Common myeloid progenitor, CD34-positive (primary cell): ENCODE results near the gene MFSD11.
"Not testable (repeated sequence)": the region's sequence is repeated elsewhere in the genome, so short reads cannot be mapped to it uniquely, and the experiment has no call there.

ENCODE experiments used
- CTCF ChIA-PET: fragments of 350-600 bp; sonication (Branson Sonifier 250); formaldehyde crosslinking; loops from one replicate; lab custom pipeline; 2021; ENCODE audit warnings: antibody characterized with exemption; lab: Charles Lee
- POLR2A ChIA-PET: fragments of 350-600 bp; sonication (Branson Sonifier 250); formaldehyde crosslinking; loops from one replicate; lab custom pipeline; 2021; ENCODE audit warnings: antibody characterized with exemption; lab: Charles Lee
- DNase-seq, 3 donors: peaks; one replicate each; pipeline versions ENCODE4 v3.0.0 to v3.0.0-alpha.2; 2013
- H3K27ac ChIP-seq, 2 experiments: 1 replicate in 1 of 2; 2 replicates in 1 of 2; pipeline ENCODE4 v1.7.0; 2013; ENCODE audit warnings: inconsistent platforms in 2 of 2, low read length in 2 of 2, mild to moderate bottlenecking in 2 of 2, low read depth in 1 of 2, moderate library complexity in 1 of 2; ENCODE audit not compliant: severe bottlenecking in 2 of 2, insufficient read depth in 1 of 2, poor library complexity in 1 of 2
- H3K27me3 ChIP-seq, 5 experiments: replicated peaks in 2 of 5; 1 replicate in 3 of 5; 2 replicates in 2 of 5; pipeline versions ENCODE4 v1.6.1 to v1.7.0; 2013; ENCODE audit warnings: low read length in 4 of 5, mild to moderate bottlenecking in 2 of 5, moderate library complexity in 2 of 5, inconsistent platforms in 1 of 5; ENCODE audit not compliant: insufficient read depth in 5 of 5, control insufficient read depth in 4 of 5
- H3K36me3 ChIP-seq, 4 experiments: 1 replicate in 2 of 4; 2 replicates in 2 of 4; pipeline versions ENCODE4 v1.6.1 to v1.7.0; 2013; ENCODE audit warnings: low read length in 3 of 4, control low read depth in 1 of 4, mild to moderate bottlenecking in 1 of 4; ENCODE audit not compliant: control insufficient read depth in 4 of 4, insufficient read depth in 4 of 4
- H3K4me1 ChIP-seq, 4 experiments: 1 replicate in 3 of 4; 2 replicates in 1 of 4; pipeline versions ENCODE4 v1.6.1 to v1.7.1; 2013; ENCODE audit warnings: low read length in 3 of 4, mild to moderate bottlenecking in 3 of 4, control low read depth in 1 of 4, inconsistent platforms in 1 of 4, moderate library complexity in 1 of 4; ENCODE audit not compliant: control insufficient read depth in 4 of 4, insufficient read depth in 4 of 4; ENCODE audit errors: control extremely low read depth in 1 of 4
- H3K4me3 ChIP-seq, 7 experiments: 1 replicate in 4 of 7; 2 replicates in 3 of 7; pipeline versions ENCODE4 v1.5.1 to v1.7.0; 2013; ENCODE audit warnings: mild to moderate bottlenecking in 7 of 7, low read length in 6 of 7, moderate library complexity in 6 of 7, inconsistent platforms in 2 of 7, low read depth in 2 of 7, control low read depth in 1 of 7; ENCODE audit not compliant: insufficient read depth in 4 of 7, control insufficient read depth in 1 of 7; ENCODE audit errors: extremely low read depth in 1 of 7
- H3K9me3 ChIP-seq, 5 experiments: 1 replicate in 4 of 5; 2 replicates in 1 of 5; pipeline versions ENCODE4 v1.6.1 to v1.7.1; 2013; ENCODE audit warnings: low read length in 4 of 5, mild to moderate bottlenecking in 2 of 5, inconsistent platforms in 1 of 5, low read depth in 1 of 5, moderate library complexity in 1 of 5; ENCODE audit not compliant: control insufficient read depth in 4 of 5, insufficient read depth in 2 of 5; ENCODE audit errors: control extremely low read depth in 1 of 5
- WGBS: methylation state at CpG from one replicate; pipeline ENCODE4 v1.1.5; 2013; ENCODE audit not compliant: insufficient coverage; 5-methylcytosine and 5-hydroxymethylcytosine counted together

MFSD11 gene

DNA sequence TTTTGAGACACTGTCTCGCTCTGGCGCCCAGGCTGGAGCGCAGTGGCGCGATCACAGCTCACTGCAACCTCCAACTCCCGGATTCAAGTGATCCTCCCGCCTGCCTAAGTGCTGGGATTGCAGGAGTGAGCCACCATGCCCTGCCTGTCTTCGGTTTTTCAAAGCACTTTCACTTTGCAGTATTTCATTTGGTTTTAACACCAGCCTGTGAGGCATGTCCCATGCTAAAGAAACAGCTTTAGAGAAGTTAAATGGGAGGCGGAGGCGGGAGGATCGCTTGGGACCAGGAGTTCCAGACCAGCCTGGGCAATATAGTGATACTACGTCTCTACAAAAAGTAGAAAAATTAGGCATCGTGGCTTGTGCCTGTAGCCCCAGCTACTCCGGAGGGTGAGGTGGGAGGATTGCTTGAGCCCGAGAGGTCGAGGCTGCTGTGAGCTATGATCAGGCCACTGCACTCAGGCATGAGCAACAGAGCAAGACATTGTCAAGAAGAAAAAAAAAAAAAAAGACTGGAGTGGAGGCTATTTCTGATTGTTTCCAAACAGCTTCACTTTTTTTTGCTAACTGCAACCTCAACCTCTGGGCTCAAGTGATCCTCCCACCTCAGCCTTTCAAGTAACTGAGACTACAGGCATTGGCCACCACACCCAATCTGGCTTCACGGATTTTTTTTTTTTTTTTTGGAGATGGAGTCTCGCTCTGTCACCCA lies 10.0 kb upstream of the MFSD11 start:
- Histone ChIP-seq H3K27ac (peak overlapping the region; percentile 90 to 97), H3K27me3 (no peaks in the 10 kb centered on the region), H3K4me1 (peaks cover 9 to 40% (median 32%) of the 10 kb centered on the region in 4 experiments), H3K9me3 (no peaks in the 10 kb centered on the region), H3K4me3 (peak overlapping the region in 6 of 7 experiments; percentile 78 to 92 (median 83)), H3K36me3 (peaks cover 8 to 41% (median 30%) of the 10 kb centered on the region in 4 experiments)
- 76% methylated on average over 16 of the region's 18 CpGs for WGBS
- ChIA-PET POLR2A (interaction anchor here (0.6 to 3.5 kb wide), 3 partner anchors 9 to 114 kb away, joined by 4 to 33 read pairs (median 4); partner anchors contain the start of genes MFSD11 and SRSF2), CTCF (interaction anchor here (1.2 to 2.8 kb wide), 4 partner anchors 10 to 17 kb away, joined by 3 to 14 read pairs (median 4); partner anchors contain the start of genes MFSD11, MXRA7 and SRSF2)
- DNase-seq = peak in 1 of 3 donors; percentile 30

DNA sequence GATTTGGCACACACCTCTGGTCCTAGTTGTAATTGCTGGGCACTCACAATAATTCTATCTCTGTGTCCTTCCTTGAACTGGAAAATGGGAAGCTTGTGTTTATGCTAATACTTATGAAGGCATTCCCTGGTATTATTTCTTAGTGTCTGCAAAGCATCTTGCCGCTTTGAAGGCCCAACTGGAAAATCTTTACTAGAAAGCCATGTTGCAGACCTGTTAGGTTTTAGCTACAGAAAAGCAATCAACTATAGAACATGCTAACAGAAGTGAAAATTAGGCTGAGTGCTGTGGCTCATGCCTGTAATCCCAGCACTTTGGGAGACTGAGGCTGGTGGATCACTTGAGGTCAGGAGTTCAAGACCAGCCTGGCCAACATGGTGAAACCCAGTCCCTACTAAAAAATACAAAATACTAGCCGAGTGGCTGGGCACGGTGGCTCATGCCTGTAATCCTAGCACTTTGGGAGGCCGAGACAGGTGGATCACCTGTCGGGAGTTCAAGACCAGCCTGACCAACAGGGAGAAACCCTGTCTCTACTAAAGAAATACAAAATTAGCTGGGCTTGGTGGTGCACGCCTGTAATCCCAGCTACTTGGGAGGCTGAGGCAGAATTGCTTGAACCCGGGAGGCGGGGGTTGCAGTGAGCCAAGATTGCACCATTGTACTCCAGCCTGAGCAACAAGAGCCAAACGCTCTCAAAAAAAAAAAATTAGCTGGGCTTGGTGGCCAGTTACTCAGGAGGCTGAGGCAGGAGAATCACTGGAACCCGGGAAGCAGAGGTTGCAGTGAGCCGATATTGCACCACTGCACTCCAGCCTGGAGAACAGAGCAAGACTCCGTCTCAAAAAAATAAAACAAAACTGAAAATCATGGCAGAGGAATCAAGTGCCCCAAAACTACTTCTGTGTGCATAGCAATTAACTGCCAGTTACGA lies 5.9 kb upstream of the MFSD11 start:
- not testable (repeated sequence) for H3K4me3 ChIP-seq, H3K9me3 ChIP-seq, DNase-seq, H3K27me3 ChIP-seq
- Histone ChIP-seq H3K27ac (peak overlapping the region in 1 of 2 experiments; percentile 1), H3K4me1 (peaks cover 31 to 58% (median 40%) of the 10 kb centered on the region in 4 experiments), H3K36me3 (peaks cover 9 to 60% (median 48%) of the 10 kb centered on the region in 4 experiments)
- CTCF ChIA-PET = interaction anchor here (0.6 to 1.2 kb wide), 2 partner anchors 15 to 67 kb away, joined by 3 to 4 read pairs; no protein-coding TSS in a partner anchor
- WGBS = 97% methylated on average over 11 of the region's 13 CpGs
- POLR2A ChIA-PET = interaction anchor here (0.6 kb wide), 1 partner anchor 353 kb away, joined by 3 read pairs; no protein-coding TSS in a partner anchor

DNA sequence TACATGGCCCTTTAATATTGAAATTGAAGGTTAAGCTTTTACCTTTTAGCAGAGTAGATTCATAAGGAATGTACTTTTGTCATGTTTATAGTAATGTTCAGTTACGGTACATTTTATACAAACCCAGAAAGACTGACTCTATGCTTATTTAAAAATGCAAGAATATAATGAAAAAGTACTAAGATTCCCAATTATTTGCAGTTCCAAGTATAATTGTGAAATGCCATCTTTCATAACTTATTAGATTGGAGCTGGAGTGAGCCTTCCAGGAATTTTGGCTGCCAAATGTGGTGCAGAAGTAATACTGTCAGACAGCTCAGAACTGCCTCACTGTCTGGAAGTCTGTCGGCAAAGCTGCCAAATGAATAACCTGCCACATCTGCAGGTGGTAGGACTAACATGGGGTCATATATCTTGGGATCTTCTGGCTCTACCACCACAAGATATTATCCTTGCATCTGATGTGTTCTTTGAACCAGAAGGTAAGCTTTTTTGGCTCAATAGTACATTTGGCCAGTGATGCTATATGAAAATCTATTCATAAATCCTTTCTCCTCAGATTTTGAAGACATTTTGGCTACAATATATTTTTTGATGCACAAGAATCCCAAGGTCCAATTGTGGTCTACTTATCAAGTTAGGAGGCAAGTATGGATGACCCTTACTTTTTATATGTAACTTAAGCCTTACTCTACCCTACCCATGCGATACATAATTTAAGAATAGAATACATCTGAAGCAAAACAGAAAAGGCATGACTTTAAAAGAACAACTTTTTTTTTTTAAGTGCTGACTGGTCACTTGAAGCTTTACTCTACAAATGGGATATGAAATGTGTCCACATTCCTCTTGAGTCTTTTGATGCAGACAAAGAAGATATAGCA lies 4.9 kb upstream of the MFSD11 start:
- 100% methylated on average over 1 of the region's 3 CpGs for WGBS
- no peak overlapping the region for H3K27ac ChIP-seq
- H3K9me3 ChIP-seq = no peaks in the 10 kb centered on the region
- peak overlapping the region in 2 of 7 experiments; percentile 35 to 99 for H3K4me3 ChIP-seq
- POLR2A ChIA-PET = no interaction called here
- H3K27me3 ChIP-seq = no peaks in the 10 kb centered on the region
- H3K36me3 ChIP-seq = peaks cover 9 to 60% (median 48%) of the 10 kb centered on the region in 4 experiments
- peaks cover 25 to 49% (median 32%) of the 10 kb centered on the region in 4 experiments for H3K4me1 ChIP-seq
- DNase-seq = no peak
- CTCF ChIA-PET = interaction anchor here (0.6 kb wide), 1 partner anchor 66 kb away, joined by 3 read pairs; no protein-coding TSS in a partner anchor

DNA sequence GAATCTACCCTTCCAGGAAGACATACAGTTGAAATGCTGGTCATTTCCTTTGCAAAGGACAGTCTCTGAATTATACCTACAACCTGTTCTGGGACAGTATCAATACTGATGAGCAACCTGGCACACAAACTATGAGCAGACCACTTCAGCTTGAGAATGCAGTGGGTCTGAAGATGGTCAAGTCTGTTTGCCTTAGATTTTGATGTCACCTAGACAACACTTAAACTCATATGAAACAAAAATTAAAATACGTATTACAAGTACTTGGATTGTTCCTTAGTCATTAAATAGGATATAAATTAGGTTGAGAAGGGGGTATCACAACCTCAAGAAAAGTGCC lies 4.3 kb upstream of the MFSD11 start:
- Histone ChIP-seq H3K27ac (no peak overlapping the region), H3K4me3 (peak overlapping the region in 2 of 7 experiments; percentile 35 to 99), H3K27me3 (no peaks in the 10 kb centered on the region), H3K4me1 (peaks cover 29 to 51% (median 33%) of the 10 kb centered on the region in 4 experiments), H3K9me3 (no peaks in the 10 kb centered on the region), H3K36me3 (peaks cover 9 to 60% (median 48%) of the 10 kb centered on the region in 4 experiments)
- CTCF ChIA-PET = no interaction called here
- DNase-seq = no peak
- no CpG with 5 or more reads among the region's 1 CpG for WGBS
- POLR2A ChIA-PET = no interaction called here

DNA sequence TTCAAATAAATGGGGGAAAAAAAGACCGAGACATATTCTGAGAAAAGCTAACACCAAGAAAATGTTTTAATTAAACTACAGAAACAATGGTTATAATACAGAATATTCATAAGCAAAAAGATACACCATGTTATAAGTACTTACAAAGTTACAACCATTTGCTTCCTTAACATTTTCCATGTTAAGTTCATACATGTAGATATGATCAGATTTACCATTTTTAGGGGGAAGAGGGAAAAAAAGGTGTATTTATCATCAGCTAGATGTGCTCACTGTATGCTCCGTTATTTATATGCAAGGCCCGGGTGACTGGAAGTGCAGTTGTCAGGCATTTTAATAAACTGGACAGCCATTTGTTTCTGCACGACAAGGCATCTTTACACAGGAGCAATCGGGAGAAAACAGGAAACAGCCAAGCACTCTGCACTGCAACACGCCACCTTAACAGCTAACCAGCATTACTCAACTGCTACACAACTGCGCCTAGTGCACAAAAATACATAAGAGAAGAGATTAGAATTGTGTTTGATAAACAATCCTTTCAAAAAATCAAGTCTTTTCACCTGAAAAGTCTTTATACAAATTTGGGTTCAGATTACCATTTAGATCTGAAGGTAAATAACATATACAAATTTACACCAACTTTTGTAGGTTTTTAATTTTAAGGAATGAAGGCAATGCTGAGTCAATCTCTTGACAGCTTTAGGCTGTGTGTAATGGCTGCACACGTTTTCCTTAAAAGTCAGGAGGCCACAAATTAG lies 3.7 kb upstream of the MFSD11 start:
- H3K4me3 ChIP-seq = peak overlapping the region; percentile 17 to 100 (median 99)
- WGBS = 50% methylated on average over 1 of the region's 8 CpGs
- CTCF ChIA-PET = interaction anchor here (1.0 to 1.8 kb wide), 2 partner anchors 10 to 505 kb away, joined by 3 to 5 read pairs; no protein-coding TSS in a partner anchor
- H3K9me3 ChIP-seq = no peaks in the 10 kb centered on the region
- H3K27ac ChIP-seq = peak overlapping the region; percentile 17 to 93
- POLR2A ChIA-PET = no interaction called here
- peak in 2 of 3 donors; percentile 34 to 45 for DNase-seq
- peaks cover 9 to 60% (median 47%) of the 10 kb centered on the region in 4 experiments for H3K36me3 ChIP-seq
- no peaks in the 10 kb centered on the region for H3K27me3 ChIP-seq
- peaks cover 33 to 54% (median 38%) of the 10 kb centered on the region in 4 experiments for H3K4me1 ChIP-seq
